Epithelial cell of esophagus (primary cell): ENCODE measurements around the gene URB1.

Experiments
- DNase-seq: peaks from one replicate; pipeline ENCODE4 v3.0.0; 2010; ENCODE audit warnings: low read depth
- H3K4me3 ChIP-seq: 2 replicates; pipeline ENCODE4 v1.5.1; 2011; ENCODE audit warnings: mild to moderate bottlenecking, low read length, control low read depth
- TF ChIP-seq, protein P1 (sequence below): IDR thresholded peaks from 2 replicates; pipeline ENCODE4 v1.5.1; 2011; ENCODE audit warnings: low read depth, mild to moderate bottlenecking, low read length, control low read depth, inconsistent platforms; ENCODE audit not compliant: insufficient read depth; ENCODE audit errors: missing control alignments

Gene URB1

DNA sequence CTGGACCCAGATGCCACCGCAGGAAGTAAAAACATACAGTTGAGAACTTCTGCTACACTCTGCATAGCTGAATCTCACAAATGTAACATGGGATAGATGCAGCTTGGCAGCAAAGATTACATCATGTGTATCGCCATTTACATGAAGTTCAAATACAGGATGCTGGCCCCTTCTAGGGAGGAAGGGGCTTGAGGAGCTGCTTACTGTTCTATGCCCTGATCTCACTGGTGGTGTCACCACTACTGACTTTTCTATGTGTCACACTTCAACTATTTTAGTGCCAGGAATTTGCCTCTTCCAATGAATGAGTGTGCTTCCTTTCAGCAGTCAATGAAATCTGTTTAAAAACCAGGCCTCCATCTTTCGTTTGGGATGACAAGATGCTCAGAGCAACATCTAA is 63.0 kb downstream of the URB1 start:
- H3K4me3 ChIP-seq: no peak overlapping the region
- TF ChIP-seq, protein P1, sequence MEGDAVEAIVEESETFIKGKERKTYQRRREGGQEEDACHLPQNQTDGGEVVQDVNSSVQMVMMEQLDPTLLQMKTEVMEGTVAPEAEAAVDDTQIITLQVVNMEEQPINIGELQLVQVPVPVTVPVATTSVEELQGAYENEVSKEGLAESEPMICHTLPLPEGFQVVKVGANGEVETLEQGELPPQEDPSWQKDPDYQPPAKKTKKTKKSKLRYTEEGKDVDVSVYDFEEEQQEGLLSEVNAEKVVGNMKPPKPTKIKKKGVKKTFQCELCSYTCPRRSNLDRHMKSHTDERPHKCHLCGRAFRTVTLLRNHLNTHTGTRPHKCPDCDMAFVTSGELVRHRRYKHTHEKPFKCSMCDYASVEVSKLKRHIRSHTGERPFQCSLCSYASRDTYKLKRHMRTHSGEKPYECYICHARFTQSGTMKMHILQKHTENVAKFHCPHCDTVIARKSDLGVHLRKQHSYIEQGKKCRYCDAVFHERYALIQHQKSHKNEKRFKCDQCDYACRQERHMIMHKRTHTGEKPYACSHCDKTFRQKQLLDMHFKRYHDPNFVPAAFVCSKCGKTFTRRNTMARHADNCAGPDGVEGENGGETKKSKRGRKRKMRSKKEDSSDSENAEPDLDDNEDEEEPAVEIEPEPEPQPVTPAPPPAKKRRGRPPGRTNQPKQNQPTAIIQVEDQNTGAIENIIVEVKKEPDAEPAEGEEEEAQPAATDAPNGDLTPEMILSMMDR: no peak
- DNase-seq: no peak

DNA sequence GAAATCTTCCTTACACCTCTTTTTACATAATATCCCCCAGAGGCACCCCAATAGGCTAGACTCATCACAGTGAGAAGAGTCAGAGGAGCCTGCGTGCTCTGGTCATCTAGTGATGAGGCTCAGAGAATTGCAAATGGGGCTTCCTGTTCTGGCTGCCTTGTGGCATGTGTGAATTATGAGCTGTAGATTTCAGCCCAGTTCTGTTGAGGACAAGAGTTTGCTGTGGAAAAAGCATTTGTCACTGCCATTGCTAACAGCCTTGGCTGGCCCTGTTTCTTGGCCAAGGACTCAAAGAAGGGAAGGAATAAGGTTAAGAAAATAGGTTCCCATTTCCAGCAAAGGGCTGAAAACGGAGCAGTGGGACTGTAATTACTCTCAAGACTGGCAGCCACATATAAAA is 63.5 kb downstream of the URB1 start:
- TF ChIP-seq, protein P1: no peak
- DNase-seq: no peak
- no peak overlapping the region for H3K4me3 ChIP-seq

DNA sequence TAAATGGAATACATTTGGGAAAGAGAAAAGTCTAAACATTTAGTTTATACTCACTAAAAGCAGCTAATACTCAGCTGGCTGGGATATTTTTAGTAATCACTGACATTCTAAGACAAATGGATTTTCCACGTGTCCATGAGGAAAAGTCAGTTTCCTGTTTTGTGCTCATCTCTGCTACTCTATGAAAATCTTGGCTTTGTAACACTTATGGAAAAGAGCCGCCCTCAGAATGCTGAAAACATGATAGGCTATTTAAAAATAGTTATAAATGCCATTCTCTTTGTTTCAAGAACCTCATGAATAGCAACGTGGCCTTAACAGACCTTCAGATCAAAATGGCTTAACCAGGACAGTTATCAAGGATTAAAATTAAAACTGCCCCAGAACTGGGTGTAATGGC is 64.2 kb downstream of the URB1 start:
- DNase-seq: no peak
- TF ChIP-seq, protein P1: no peak
- no peak overlapping the region for H3K4me3 ChIP-seq

DNA sequence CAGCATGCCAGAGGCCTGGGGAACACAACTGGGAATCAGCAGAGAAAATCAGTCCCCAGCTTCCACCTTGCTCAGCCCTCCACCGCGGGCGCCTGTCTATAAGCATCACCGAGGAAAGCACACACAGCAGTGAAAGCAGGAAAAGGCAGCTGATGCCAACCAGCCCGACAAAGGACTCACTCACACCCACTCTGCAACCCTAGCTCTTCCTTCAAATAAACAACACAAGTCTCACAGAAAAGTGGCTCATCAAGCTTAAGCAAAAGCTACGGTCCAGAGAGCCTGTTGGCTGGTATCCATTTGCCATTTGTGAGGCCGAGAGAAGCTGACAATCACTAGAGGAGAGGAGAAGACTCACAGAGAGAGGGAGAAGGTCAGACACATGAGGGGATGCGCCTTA is 67.1 kb downstream of the URB1 start:
- TF ChIP-seq, protein P1: no peak
- DNase-seq: no peak
- no peak overlapping the region for H3K4me3 ChIP-seq

DNA sequence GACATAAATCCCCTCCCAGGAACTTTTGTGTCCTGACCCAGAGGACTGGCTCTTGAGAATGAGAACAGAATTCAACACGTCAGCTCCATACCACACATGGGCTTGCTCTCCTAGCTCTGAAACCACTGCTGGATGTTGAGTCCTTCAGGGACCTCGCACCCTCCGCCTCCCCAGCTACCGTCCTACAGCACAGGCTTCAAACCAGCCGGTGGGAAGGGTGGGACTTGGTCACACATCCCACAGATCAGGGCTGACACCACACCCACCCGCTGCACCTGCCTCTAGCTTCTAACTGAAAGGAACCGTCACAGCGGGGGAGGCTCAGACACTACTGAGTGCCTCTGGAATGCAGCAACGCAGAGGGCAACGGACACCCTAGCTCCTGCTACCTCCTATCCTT is 70.1 kb downstream of the URB1 start:
- DNase-seq: no peak
- TF ChIP-seq, protein P1: no peak
- no peak overlapping the region for H3K4me3 ChIP-seq

DNA sequence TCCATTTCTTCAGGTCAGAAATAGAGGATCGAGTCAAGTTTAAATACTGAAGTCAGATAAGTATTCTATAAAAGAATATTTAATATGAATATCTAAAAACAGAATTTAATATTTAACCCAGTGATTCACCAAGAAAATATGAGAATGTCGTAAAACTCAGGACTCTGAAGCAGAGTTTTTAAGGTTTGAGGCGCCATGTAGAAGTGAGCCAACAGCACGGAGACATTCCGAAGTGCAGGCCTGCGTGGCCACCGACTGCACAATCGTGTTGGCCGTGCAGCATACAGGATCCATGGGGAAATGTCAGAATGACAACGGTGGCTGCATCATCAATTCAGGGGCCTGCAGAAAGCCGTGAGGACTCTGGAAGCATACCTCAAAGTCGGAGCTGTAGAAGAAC is 70.7 kb downstream of the URB1 start:
- no peak for DNase-seq
- TF ChIP-seq, protein P1: no peak

DNA sequence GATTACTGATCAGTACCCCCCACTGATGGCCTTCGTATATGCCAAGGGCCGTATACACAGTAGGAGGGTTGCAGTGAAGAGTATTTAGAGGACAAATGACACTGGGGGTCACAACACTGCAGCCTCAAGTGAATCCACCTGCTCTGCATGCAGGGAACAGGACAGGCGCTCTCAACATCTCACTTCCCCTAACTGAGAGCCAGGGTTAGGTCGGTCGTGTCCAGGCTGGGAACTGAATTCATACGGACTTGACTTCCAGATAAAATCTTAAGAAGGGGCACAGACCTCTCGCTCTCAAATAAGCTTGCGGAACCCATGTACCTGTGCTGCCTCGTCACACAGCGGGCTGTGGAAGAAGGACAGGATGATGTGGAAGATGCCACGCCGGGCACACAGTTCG is 71.3 kb downstream of the URB1 start:
- no peak for DNase-seq
- TF ChIP-seq, protein P1: no peak
- H3K4me3 ChIP-seq: no peak overlapping the region

More for the DNA sequence above, 70.7 kb downstream of the URB1 start:
- H3K4me3 ChIP-seq: no peak overlapping the region
